ENCODE results near the gene MYO1B.

The MYO1B gene

GRCh38 chr2:191245046-191245868 lies at the start of gene MYO1B:
MYO1B (plus strand) TSS chr2:191245404; CDS start chr2:191276896, 31,492 bp downstream.
- FAIRE-seq = no peak

- no peak for FAIRE-seq
These were observed 48.1 kb upstream of the MYO1B start for GRCh38 chr2:191197096-191197495.

DNA sequence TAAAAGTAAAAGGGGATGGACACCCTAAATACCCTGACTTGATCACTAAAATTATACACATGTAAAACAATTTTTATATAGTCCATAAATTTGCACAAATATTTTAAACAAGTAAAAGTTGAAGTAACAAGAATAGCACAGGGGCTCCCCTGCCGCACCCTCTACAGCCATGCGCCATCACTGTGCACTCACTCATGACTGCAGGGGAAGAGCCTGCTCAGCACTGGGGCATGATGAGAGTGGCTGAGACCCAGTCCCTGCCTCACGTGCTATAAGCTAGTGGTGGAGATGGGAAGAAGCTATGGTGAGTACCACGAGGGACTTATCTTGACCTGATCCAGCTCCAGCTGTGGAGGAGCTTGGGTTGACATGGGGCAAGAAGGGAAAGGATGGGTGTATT lies 46.9 kb upstream of the MYO1B start:
- no peak for FAIRE-seq

- no peak for FAIRE-seq
These were observed 45.2 kb upstream of the MYO1B start for GRCh38 chr2:191199929-191200512.

- no peak for FAIRE-seq
These were observed 44.3 kb upstream of the MYO1B start for GRCh38 chr2:191200910-191201309.

DNA sequence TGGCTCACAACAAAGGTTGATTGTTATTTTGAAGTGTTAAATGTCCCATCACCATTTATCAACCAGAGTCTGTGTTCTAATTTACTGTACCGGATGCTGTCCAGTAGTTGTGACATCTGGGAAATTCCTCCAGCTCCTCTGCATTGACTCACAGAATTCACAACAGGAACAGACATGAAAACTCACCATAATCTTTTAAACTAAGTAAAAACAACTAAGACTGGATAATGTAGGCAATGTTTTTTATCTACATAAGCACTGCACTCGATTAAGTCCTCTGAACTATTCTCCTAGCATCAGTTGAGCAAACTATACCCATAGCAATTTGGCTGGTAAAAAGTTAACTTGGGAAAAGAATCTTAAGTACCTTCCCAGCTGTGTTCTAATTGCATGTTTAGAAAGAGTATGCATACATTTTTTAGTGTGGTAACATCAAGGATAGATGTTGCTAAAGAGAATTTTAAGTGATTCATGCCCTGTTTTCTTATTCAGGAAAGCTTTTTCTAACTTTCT lies 42.9 kb upstream of the MYO1B start:
- peak; percentile 46 for FAIRE-seq

- FAIRE-seq = no peak
These were observed 42.3 kb upstream of the MYO1B start for GRCh38 chr2:191202881-191203397.

DNA sequence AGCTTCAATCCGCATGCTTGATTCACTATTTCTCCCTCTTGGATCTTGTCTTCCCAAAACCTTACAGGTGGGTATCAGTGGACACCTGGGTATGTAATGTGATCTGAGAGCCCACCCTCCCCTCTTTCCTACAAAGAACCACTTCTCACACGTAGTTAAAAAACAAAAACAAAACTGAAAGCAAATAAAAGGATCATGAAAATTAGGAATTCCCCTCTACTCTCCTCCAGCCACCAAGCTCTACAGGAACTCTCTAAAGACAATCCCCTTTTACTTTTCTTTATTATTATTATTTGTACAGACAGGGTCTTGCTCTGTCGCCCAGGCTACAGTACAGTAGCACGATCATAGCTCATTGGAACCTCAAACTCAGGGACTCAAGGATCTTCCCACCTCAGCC lies 40.8 kb upstream of the MYO1B start:
- FAIRE-seq = no peak

DNA sequence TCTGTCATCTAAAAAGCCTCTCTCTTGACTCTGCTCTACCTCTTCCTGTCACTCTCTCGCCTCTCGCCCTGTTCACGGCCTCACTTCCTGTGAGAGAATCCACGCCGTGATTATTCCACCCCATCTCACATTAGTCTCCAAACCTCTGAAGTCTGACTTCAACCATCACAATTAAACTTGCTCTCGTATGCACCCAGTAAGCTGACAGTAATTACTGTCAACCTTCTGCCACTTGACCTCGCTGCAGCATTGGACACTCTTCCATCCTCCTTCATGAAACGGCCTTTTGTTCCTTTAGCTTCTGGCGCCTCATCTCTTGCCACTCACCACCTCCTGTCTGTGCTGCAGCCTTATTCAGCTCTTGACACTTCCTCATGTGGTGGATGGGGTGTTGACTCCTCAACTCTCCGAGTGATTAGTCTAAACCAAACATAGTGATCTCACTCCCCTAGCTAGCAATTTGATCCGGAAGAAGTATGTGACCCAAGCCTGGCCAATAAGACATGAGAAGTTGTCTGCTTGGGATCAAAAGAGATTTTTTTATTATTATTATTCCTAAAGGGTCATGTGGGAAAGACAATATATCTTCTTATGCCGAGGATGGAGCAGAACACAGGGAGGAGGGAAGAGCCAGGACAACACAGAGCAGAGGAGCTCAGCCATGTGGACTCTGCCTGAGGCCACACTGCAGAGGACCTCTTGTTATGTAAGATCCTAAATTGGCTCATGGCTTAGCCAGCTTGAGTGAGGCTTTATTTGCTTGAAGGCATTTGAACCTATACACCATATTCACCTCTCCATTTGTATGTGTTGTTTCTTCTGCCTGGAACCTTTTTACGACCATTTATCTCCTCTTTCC lies 38.4 kb upstream of the MYO1B start:
- no peak for FAIRE-seq

DNA sequence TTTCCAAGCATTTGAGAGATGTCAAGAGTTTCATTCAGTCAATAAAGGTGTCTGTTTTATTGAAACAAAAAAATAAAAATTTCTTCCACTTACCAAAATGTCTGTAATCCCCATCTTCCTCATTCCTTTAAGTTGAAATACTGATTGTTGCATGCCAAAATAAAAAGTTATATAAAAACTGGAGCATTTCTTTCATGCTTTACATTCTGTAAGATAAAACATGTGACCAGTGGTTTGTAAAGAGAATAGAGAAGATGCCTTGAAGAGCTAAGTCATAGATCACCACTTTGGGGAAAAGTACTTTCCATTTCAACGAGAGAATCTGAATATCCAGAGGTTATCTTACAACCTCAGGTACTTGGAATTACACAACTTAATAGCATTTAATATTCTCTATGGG lies 35.9 kb upstream of the MYO1B start:
- no peak for FAIRE-seq

GRCh38 chr2:191212119-191212518 lies 33.1 kb upstream of the MYO1B start:
- no peak for FAIRE-seq

DNA sequence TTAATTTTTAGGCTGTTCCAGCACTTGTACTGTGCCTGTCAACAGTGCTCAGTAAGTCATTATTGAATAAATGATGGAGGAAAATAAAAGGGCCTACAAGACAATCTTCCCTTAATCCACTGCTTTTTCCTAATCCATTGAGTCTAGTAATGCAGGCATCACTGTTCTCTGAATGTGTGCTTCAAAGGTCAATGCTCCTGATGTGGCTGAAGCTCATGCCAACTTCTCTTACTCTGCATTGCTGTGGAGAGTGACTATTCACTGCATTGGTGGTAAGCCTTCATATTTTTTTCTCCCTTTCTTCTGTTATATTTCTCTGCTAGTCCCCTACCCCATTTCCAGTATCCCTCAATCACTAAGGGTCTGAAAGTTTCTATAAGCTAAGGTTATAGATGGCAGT lies 31.9 kb upstream of the MYO1B start:
- no peak for FAIRE-seq

DNA sequence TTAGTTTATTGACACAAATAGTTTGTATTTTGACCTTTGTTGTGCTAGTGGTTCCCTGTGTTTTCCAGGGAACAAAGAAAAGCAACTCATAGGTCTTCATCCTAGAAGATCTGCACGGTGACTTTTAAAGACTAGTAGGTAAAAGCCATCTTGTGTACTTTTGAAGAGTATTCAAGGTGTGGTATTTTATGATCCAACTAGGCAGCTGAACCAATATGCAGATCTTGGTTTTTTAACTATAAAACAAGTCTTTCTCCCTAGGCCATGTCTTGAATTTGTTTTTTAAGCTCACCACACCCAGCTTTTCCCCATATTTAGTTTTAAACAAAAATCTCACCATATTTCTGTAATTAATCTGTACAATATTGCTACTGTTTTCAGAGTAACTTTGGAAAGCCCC lies 30.0 kb upstream of the MYO1B start:
- FAIRE-seq = no peak

- no peak for FAIRE-seq
These were observed 29.5 kb upstream of the MYO1B start for GRCh38 chr2:191215666-191216065.

GRCh38 chr2:191217580-191217979 lies 27.6 kb upstream of the MYO1B start:
- FAIRE-seq = no peak

DNA sequence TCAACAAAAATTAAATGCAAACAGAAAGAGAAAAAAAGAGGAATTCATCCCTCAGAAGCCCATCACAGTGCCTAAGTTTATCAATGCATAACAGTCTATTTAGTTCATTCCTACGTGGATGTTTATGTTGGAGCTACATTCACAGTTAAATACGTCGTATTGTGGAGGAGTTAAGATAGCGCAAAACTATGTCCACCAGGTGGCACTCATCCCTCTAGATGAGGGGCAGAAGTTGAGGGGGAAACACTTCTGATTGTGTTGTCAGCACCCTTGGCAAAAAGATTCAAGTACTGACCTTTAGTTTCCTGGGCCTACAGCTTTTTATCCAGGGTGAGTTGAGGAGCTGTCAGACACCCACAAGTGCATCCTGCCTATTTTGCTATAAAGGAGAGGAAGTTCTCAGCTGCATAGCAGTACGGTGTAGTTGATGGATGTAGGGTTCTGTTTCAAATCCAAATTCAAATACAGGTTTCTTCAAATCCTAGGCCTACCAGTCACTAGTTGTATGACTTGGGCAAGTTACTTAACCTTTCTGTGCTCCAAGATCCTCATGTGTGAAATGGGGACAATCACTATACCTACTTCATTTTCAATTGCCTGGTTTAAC lies 26.8 kb upstream of the MYO1B start:
- FAIRE-seq = no peak

DNA sequence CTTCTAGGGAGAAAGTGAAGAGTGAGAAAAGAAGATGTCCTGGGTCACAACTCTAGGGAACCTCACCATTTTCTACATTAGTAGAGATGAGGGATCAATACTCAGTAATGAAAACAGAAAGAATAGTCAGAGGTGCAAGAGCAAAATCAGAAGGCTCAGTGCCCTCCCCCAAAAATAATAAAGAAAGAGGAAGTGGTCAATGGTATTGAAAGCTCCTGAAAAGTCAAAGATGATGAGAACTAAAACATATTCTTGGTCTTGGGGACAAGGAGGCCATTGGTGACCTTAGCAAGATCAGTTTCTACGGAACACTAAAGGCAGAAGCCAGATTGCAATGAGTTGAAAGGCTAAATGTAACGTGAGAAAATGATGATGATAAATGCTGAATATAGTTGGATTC lies 24.5 kb upstream of the MYO1B start:
- FAIRE-seq = no peak

- FAIRE-seq = no peak
These were observed 23.5 kb upstream of the MYO1B start for GRCh38 chr2:191221666-191222065.

- FAIRE-seq = no peak
These were observed 22.7 kb upstream of the MYO1B start for GRCh38 chr2:191222507-191222906.

DNA sequence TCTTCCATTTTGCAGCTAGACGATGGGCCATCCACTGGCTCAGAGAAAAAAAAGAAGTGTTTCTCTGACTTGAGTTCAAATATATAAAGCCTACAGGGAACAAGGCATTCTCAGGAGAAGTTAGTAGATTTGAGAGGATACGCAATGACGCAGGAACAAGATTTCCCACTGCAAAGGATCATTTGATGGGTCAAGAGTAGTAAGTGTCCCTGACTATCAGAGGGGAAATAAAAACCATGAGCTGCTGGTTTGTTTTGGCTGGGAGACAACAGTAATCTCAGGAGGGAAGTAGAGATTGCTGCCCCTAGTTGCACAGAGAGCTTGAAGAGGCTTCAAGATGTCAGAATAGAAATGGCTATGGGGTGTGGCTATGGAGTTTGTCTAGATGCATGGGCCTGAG lies 22.3 kb upstream of the MYO1B start:
- no peak for FAIRE-seq

DNA sequence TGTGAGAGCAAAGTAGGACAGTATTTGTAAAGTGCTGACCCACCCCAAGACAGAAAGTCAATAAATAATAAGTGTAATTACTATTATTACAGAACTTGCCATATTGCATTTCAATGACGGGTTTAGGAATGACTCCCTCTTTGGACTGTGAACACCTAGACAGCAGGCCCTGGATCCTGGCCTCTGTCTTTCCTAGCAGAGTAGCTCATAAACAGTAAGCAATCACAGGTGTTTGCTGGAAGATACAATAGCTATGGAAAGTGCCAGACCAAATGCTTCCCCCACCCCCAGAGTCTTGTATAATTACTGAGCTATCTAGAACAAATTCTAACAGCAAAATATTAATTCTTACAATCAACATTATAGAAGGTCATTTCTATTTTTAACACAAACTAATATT lies 20.1 kb upstream of the MYO1B start:
- no peak for FAIRE-seq

DNA sequence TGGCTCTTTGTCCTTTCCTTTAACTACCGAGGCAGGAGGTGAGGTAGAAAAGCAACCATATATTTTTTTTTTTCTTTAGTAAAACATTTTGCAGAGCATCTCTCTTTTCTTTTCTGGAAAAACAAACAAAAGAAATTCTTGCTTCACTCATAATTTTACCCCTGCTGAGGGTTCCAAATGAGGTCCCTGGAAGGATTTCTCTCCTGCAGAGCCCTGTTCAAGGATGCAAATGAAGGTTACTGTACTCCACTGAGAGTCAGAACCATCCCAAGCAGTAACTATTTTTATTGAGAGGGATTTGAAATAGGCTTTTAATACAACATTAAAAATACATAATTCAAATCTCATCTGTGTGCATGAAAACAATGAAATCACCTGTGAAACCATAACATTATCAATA lies 19.5 kb upstream of the MYO1B start:
- no peak for FAIRE-seq

GRCh38 chr2:191226196-191226595 lies 19.0 kb upstream of the MYO1B start:
- FAIRE-seq = no peak
